Activated naive CD4-positive, alpha-beta T cell (primary cell): ENCODE measurements around the gene GLA.

Experiments
- DNase-seq, 4 experiments: peaks; one replicate each; lab custom pipeline; 2025; lab: John Stamatoyannopoulos, UW

Gene GLA

GRCh38 chrX:101407748-101408531 is at the start of gene GLA, which contains the start of gene HNRNPH2:
TSS of gene GLA (minus strand) at chrX:101407925. CDS start at chrX:101407903, 22 bp downstream.
TSS of gene HNRNPH2 (plus strand) at chrX:101408222. CDS start at chrX:101411989, 3,767 bp downstream.
- DNase-seq: peak; percentile 47 to 69 (median 63)

DNA sequence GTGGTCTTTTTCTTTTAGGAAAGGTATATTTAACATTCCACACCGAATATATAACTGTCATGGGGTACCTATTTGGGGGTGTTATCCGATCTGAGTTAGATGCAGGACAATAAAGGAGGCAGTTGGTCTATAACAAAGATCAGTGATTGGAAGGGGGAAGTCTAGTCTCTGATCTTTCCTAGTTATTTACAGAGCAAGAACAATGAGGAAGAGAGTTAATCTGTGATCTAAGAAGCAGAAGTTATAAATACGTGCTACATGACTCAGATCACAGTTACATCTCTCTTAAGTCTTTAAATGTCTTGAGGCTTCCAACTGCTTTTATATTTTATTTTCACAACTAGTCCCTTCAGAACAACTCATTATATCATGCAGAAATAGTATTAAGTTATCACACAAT is 44.3 kb upstream of the GLA start:
- DNase-seq: no peak

DNA sequence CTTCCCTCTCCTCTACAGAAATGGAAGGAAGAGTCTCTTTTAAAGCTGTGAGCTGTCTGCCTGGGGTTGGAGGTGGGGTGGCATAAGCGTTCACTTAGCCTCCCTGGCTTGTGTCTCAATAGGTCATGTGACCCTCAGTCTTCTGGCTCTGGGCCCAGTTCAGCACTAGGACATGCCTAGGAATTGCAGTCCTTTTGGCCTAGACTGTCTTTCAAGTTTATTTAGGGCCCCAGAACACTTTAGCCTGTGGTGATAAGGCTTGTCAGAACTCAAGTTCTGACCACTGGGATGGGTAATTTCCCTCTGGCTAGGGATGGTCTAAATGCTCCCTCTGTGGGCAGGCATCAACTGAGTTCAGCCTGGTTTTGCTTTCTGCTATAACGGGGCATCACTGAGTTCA is 43.2 kb upstream of the GLA start:
- DNase-seq: no peak

GRCh38 chrX:101450085-101450484 is 42.4 kb upstream of the GLA start:
- no peak for DNase-seq

- no peak for DNase-seq
Observed at GRCh38 chrX:101449279-101449678, 41.6 kb upstream of the GLA start.

- DNase-seq: no peak
Observed at GRCh38 chrX:101442085-101442484, 34.4 kb upstream of the GLA start.

DNA sequence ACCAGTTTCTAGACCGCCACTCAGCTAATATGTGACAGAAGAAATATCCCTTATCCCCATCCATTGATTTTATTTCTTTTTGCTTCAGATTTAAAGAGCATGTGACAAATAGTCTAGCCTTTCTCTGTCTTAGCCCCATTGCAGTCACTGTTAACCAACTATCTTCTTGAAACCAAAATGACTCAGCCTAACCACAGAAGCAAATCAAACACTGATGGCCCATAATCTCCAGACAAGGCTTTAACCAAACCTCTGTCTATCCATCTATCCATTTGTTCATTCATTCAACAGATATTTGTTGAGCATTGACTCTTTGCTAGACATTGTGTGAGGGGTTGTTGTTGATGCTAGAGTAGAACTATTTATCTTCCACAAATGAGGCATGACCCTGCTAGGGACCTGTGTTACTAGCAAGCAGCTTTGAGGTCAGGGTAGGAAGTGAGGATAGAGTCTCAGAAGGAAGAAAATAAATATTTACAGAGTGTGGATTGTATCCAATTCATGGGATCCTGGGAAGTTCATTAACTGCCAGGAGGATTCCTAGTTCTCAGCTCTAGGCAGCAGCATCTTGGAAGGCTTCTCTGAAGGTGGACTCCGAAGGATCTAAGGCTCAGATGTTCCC is 22.8 kb upstream of the GLA start:
- DNase-seq: no peak

- DNase-seq: no peak
Observed at GRCh38 chrX:101429934-101430333, 22.2 kb upstream of the GLA start.

- DNase-seq: no peak
Observed at GRCh38 chrX:101427954-101428353, 20.2 kb upstream of the GLA start.

DNA sequence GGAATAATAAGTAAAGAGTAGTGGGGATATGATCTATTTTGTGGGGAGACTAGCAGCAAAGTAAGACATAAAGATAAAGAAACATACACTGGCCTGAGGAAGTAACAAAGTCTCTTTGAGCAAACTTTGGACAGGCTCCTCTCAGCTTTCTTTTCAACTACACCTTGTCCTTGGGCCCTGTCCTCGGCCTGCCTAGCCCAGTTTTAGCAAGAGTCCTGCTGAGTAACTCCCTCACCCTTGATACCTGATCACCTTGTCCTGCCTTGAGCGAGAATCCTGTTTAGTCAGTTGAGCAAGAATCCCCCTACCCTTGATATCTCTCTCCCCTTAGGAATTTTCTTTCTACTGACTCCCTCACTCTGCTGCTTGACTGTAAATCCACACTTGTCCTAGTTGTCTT is 11.8 kb upstream of the GLA start:
- DNase-seq: no peak

DNA sequence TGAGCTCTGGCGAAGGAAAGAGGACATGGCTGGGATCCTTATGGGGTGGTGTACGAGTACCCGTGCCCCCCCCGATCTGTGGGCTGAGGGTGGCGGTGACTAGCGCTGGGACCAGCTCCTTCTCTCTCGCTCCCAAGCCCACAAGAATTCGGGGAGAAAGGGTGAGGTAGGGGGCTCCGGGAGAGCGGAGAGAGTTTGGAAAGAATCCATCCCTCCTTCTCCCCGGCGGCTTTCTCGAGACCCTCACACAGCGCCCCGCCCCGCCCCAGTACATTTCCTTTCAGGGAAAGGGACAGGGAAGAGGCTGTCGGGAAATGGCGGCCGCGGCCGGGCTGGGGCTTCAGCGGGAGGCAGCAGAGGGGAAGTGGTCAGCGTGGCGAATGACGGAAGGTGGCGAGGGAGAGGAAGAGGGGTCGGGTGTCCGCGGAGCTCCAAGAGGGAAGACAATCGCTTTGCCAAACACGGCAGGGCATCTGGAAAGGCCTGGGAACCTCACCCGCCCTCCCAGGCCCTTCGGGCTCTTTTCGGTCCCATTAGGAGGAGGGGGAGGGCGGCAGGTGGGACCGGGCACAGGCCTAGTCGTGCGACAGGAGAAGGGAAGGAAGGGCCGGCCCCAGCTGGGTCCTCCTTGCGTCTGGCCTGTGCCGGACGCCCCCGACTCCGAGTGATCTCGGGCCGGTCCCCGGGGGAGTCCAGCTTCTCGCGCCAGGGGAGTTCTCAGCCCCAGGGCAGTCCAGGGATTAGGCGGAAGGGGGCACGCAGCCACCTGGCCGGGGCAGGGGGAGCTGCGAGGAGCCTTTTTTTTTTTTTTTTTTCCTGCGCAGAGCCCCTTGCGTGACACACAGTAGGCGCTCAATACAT is 10.5 kb upstream of the GLA start:
- peak in 2 of 4 experiments; percentile 1 for DNase-seq

DNA sequence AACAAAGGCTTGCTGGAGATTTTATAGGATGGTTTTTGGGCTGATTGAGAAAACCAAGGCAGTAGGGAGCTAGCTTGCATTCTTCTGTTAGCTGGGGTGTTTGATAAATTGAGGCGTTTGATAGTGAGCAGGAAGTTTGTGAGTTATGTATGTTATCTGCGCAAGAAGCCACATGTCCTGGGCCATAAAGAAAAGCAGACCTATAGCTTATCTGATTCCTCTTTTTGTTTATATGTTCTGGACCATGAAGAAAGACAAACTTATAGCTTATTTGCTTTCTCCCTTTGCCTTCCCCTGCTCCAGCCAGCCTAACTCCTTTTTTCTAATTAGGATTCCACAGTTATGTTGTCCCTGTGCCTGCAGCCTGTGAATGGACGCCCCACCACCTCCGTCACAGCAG is 9.5 kb upstream of the GLA start:
- no peak for DNase-seq

DNA sequence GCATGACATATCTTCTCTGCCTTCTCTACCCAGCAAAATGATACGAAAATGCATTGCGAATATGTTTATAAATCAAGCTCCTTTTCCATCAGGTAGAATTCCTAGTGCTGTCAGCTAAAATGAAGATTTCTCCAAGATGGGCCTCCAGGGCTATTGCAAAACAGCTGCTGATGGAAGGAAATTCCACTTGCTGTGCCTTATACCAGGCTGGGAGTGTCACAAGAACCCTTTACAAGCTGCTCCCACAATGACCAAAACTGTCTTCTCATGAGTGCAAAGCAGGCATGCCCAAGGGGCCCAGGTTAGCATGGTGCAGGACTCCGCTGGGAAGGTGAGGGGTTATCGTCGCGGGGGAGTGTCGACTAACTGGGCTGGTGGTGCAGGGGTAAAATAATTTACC is 9.0 kb upstream of the GLA start:
- no peak for DNase-seq

GRCh38 chrX:101415180-101416145 is 7.7 kb upstream of the GLA start:
- DNase-seq: no peak

DNA sequence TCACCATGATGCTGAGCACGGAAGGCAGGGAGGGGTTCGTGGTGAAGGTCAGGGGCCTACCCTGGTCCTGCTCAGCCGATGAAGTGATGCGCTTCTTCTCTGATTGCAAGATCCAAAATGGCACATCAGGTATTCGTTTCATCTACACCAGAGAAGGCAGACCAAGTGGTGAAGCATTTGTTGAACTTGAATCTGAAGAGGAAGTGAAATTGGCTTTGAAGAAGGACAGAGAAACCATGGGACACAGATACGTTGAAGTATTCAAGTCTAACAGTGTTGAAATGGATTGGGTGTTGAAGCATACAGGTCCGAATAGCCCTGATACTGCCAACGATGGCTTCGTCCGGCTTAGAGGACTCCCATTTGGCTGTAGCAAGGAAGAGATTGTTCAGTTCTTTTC is 4.3 kb upstream of the GLA start:
- no peak for DNase-seq

GRCh38 chrX:101410461-101410860 is 2.7 kb upstream of the GLA start:
- DNase-seq: no peak

GRCh38 chrX:101409043-101409442 is 1.3 kb upstream of the GLA start:
- DNase-seq: no peak

GRCh38 chrX:101408532-101408841 is 762 bp upstream of the GLA start:
- no peak for DNase-seq

DNA sequence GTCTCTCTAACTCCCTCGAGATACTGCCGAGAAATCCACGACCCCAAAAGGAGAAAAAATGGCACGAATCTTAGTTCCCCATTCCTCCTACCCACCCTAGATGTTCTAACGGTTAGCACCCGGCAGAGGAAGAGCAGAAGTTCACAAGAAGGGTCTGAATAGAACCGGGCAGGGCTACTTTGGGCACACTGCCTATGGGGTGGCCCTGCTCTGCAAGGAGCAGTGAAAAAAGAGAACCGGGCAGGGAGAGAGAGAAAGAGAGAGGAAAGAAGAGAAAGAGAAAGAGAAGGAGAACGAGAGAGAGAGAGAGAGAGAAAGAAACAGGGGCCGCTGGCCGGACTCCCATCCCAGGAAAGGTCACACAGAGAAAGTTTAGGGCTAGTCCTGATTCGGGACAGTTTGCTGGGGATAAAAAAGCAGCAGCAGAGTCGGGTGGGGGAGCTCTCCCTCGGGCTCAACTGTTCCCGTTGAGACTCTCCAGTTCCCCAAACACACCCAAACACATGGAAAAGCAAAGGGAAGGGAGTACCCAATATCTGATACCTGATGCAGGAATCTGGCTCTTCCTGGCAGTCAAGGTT is 468 bp downstream of the GLA start:
- no peak for DNase-seq

GRCh38 chrX:101399825-101400224 is 7.9 kb downstream of the GLA start:
- DNase-seq: no peak

DNA sequence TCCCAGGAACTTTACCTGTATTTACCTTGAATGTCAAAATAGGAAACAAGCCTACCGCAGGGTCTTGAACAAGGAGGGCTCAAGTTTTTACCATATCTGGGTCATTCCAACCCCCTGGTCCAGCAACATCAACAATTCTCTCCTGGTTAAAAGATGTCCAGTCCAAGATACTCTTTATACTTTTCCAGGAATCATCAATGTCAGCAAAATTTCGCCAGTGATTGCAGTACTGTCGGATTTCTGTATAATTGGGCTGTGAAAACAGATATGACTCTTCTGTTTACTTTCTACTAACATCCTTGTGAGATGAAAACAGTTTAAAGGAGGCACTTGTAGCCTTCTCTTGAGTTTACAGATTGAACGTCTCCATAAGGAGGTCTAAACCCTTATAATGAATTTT is 9.0 kb downstream of the GLA start:
- no peak for DNase-seq
